ENCODE measurements around the gene CACNA1I. TPM values are rescaled to one million over a fixed set of nuclear protein-coding genes. Genes with fewer than 3 reads are reported as not detected.

Gene CACNA1I
- polyA plus RNA-seq, 3 donors, result 0.04 TPM; not detected in 2

DNA sequence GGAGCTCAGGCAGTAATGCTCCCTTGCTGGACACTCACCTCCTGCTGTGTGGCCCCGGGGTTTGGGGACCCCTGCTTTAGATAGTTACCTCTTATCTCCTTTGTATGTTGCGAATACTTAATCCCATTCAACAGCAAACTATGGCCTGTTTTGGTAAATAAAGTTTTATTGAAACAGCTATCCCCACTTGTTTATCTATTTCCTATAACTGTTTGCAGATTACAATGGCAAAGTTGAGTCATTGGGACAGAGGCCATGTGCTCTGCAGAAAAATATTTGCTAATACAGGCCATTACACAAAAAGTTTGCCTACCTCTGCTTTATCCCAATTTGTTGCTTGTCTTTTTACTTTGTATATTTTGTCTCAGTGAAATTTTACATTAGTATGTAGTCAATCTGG is 68.4 kb downstream of the CACNA1I start:
- peaks cover 5% of the 10 kb centered on the region for H3K4me1 Mint-ChIP-seq

DNA sequence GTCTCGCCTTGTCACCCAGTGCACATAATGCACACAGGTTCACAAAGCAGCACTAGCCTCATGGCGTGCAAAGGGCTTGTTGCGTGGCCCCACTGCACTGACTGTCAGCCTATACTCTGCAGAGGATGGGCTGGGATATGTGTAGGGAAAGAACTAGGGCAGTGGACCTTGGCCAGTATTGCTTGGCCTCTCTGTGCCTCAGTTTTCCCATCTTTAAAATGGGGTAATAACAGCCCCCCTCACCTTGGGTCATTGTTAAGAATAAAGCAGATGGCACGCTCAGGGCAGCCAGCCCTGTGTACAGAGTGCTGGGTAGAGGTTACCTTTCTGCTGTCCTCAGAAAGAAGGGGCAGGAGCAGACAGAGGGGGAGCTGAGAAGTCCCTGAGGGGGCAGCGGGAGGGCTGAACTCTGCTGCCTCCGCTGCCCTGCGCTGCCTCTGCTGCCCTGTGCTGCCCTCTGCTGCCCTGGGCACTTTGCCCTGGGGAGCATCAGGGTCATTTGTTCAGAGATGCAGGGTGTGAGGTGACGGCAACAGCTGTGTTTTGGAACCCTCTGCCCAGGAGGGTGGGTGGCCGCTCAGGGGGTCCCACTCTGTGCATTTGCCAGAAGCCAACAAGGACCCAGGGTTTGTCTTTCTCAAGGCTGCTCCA is 71.2 kb downstream of the CACNA1I start:
- Histone ChIP-seq H3K4me2 (replicated peaks; ENCODE audit: extremely low read depth, low read length, poor library complexity, severe bottlenecking) (no peak overlapping the region), H3K27me3 (ENCODE audit: control insufficient read depth in 2 of 2, insufficient read depth in 2 of 2, low read length in 2 of 2) (no peaks in the 10 kb centered on the region), H3K4me1 (ENCODE audit: control insufficient read depth in 1 of 2, insufficient read depth in 2 of 2, low read length in 2 of 2) (no peaks in the 10 kb centered on the region), H3K27ac (ENCODE audit: low read depth in 1 of 2, low read length in 2 of 2) (no peak overlapping the region), H2AFZ (ENCODE audit: insufficient read depth, low read depth, low read length, poor library complexity, severe bottlenecking) (no peak overlapping the region), H4K20me1 (ENCODE audit: insufficient read depth, low read length) (no peaks in the 10 kb centered on the region), H3K4me3 (replicated peaks in 1 of 3; ENCODE audit: low read depth in 2 of 3, low read length in 3 of 3) (no peak overlapping the region), H3K79me2 (ENCODE audit: insufficient read depth, low read length) (no peaks in the 10 kb centered on the region), H3K36me3 (replicated peaks in 1 of 2; ENCODE audit: control insufficient read depth in 1 of 2, insufficient read depth in 2 of 2, low read length in 2 of 2) (no peaks in the 10 kb centered on the region), H3K9me3 (replicated peaks in 1 of 2; ENCODE audit: control insufficient read depth in 1 of 2, insufficient read depth in 1 of 2, low read length in 2 of 2) (no peaks in the 10 kb centered on the region), H3K9ac (ENCODE audit: insufficient read depth, low read length, poor library complexity, severe bottlenecking) (no peak overlapping the region)
- Mint-ChIP-seq H3K4me1 (no peaks in the 10 kb centered on the region), H3K27me3 (ENCODE audit: low read depth in 3 of 3) (peaks cover 5 to 15% (median 13%) of the 10 kb centered on the region in 3 donors), H3K27ac (peak overlapping the region in 1 of 7 donors; percentile 56), H3K9me3 (peaks cover 0 to 7% (median 0%) of the 10 kb centered on the region in 7 donors), H3K4me3 (no peak overlapping the region), H3K36me3 (no peaks in the 10 kb centered on the region)
- TF ChIP-seq, protein P1, sequence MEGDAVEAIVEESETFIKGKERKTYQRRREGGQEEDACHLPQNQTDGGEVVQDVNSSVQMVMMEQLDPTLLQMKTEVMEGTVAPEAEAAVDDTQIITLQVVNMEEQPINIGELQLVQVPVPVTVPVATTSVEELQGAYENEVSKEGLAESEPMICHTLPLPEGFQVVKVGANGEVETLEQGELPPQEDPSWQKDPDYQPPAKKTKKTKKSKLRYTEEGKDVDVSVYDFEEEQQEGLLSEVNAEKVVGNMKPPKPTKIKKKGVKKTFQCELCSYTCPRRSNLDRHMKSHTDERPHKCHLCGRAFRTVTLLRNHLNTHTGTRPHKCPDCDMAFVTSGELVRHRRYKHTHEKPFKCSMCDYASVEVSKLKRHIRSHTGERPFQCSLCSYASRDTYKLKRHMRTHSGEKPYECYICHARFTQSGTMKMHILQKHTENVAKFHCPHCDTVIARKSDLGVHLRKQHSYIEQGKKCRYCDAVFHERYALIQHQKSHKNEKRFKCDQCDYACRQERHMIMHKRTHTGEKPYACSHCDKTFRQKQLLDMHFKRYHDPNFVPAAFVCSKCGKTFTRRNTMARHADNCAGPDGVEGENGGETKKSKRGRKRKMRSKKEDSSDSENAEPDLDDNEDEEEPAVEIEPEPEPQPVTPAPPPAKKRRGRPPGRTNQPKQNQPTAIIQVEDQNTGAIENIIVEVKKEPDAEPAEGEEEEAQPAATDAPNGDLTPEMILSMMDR (IDR thresholded peaks at IDR 0.05), result no peak
- DNase-seq, result no peak
- 96% methylated on average over 9 of the region's 9 CpGs for WGBS (ENCODE audit: insufficient coverage)
- intact Hi-C loops (cut with micrococcal nuclease), result no loop called here

More for the DNA sequence above, 68.4 kb downstream of the CACNA1I start:
- Histone ChIP-seq H3K9ac (ENCODE audit: insufficient read depth, low read length, poor library complexity, severe bottlenecking) (no peak overlapping the region), H3K4me2 (replicated peaks; ENCODE audit: extremely low read depth, low read length, poor library complexity, severe bottlenecking) (no peak overlapping the region), H3K79me2 (ENCODE audit: insufficient read depth, low read length) (no peaks in the 10 kb centered on the region), H2AFZ (ENCODE audit: insufficient read depth, low read depth, low read length, poor library complexity, severe bottlenecking) (no peak overlapping the region), H3K27me3 (ENCODE audit: control insufficient read depth in 2 of 2, insufficient read depth in 2 of 2, low read length in 2 of 2) (no peaks in the 10 kb centered on the region), H3K4me3 (replicated peaks in 1 of 3; ENCODE audit: low read depth in 2 of 3, low read length in 3 of 3) (no peak overlapping the region), H3K36me3 (replicated peaks in 1 of 2; ENCODE audit: control insufficient read depth in 1 of 2, insufficient read depth in 2 of 2, low read length in 2 of 2) (no peaks in the 10 kb centered on the region), H3K27ac (ENCODE audit: low read depth in 1 of 2, low read length in 2 of 2) (no peak overlapping the region), H3K9me3 (replicated peaks in 1 of 2; ENCODE audit: control insufficient read depth in 1 of 2, insufficient read depth in 1 of 2, low read length in 2 of 2) (no peaks in the 10 kb centered on the region), H3K4me1 (ENCODE audit: control insufficient read depth in 1 of 2, insufficient read depth in 2 of 2, low read length in 2 of 2) (no peaks in the 10 kb centered on the region), H4K20me1 (ENCODE audit: insufficient read depth, low read length) (no peaks in the 10 kb centered on the region)
- Mint-ChIP-seq H3K36me3 (no peaks in the 10 kb centered on the region), H3K4me3 (no peak overlapping the region), H3K9me3 (peaks cover 0 to 7% (median 0%) of the 10 kb centered on the region in 7 donors), H3K27ac (no peak overlapping the region), H3K27me3 (ENCODE audit: low read depth in 3 of 3) (peaks cover 2 to 17% (median 13%) of the 10 kb centered on the region in 3 donors)
- TF ChIP-seq, protein P1 (IDR thresholded peaks at IDR 0.05), result no peak
- no CpG with 5 or more reads among the region's 2 CpGs for WGBS (ENCODE audit: insufficient coverage)
- DNase-seq, result no peak
- intact Hi-C loops (cut with micrococcal nuclease), result no loop called here
